A549 (cell line): ENCODE results near the gene GPR171. TPM values are rescaled to one million over a fixed set of nuclear protein-coding genes. Genes with fewer than 3 reads are reported as not detected.

ENCODE experiments used
- ATAC-seq, 2 experiments: fragments of 200-7000 bp in 1 of 2; fragments of >200 bp in 1 of 2; cut with Nextera tagmentation in 1 of 2; cut with Tn5 transposase in 1 of 2; 3 replicates each; pipeline versions ENCODE4 v1.8.0 to v1.9.1; 2018 to 2020; ENCODE audit warnings: mild to moderate bottlenecking in 1 of 2, moderate library complexity in 1 of 2
- CTCF ChIA-PET: fragments of 300-600 bp; sonication (Branson Sonifier 250); formaldehyde crosslinking; extraction: SDS; loops from one replicate; lab custom pipeline; 2021; ENCODE audit warnings: antibody characterized with exemption, inconsistent platforms; lab: Yijun Ruan, JAX
- POLR2A ChIA-PET: fragments of 350-600 bp; formaldehyde crosslinking; extraction: SDS; loops from one replicate; lab custom pipeline; 2021; ENCODE audit warnings: antibody characterized with exemption, inconsistent platforms; lab: Yijun Ruan, JAX
- DNase-seq, 2 experiments: peaks; one replicate each; pipeline versions ENCODE4 v3.0.0 to v3.0.0-alpha.2; 2011 to 2016; ENCODE audit warnings: low read depth in 1 of 2, low spot score in 1 of 2
- FAIRE-seq: peaks from 2 replicates; lab custom pipeline; 2011; peaks lifted over from hg19 to GRCh38; lab: Jason Lieb, UNC
- H3K27ac ChIP-seq, 2 experiments: fragments of >200 bp; sonication (Bioruptor Twin); formaldehyde crosslinking; 3 replicates each; pipeline ENCODE4 v1.5.1; 2016 to 2017
- H3K4me1 ChIP-seq: fragments of >200 bp; sonication (Bioruptor Twin); formaldehyde crosslinking; 3 replicates; pipeline ENCODE4 v1.6.1; 2016
- H3K4me2 ChIP-seq: fragments of >200 bp; sonication (Bioruptor Twin); formaldehyde crosslinking; 3 replicates; pipeline ENCODE4 v1.6.1; 2016
- H3K4me3 ChIP-seq: fragments of >200 bp; sonication (Bioruptor Twin); formaldehyde crosslinking; 3 replicates; pipeline ENCODE4 v1.5.1; 2016
- H3K9me3 ChIP-seq: fragments of >200 bp; sonication (Bioruptor Twin); formaldehyde crosslinking; 3 replicates; pipeline ENCODE4 v1.6.1; 2016
- EHMT2 ChIP-seq: fragments of 200-600 bp; sonication (generic); IDR thresholded peaks from 2 replicates; pipeline ENCODE4 v1.6.1; 2016; ENCODE audit warnings: antibody characterized with exemption, low read depth, mild to moderate bottlenecking, moderate library complexity
- ESRRA ChIP-seq: fragments of 150-350 bp; IDR thresholded peaks from 2 replicates; pipeline ENCODE4 v1.6.1; 2014; ENCODE audit warnings: mild to moderate bottlenecking, low read length, borderline replicate concordance
- FOSB ChIP-seq: fragments of 250-450 bp; sonication (Bioruptor Pico); IDR thresholded peaks from 2 replicates; pipeline ENCODE4 v1.5.0; 2020; ENCODE audit warnings: mild to moderate bottlenecking, moderate library complexity
- FOXS1 ChIP-seq: fragments of 250-450 bp; sonication (Bioruptor Pico); IDR thresholded peaks from 2 replicates; pipeline ENCODE4 v1.5.0; 2020; ENCODE audit warnings: mild to moderate bottlenecking, moderate library complexity
- HEYL ChIP-seq: fragments of 250-450 bp; sonication (Bioruptor Pico); IDR thresholded peaks from 2 replicates; pipeline ENCODE4 v1.8.0; 2021; ENCODE audit warnings: mild to moderate bottlenecking, moderate library complexity
- HOXA7 ChIP-seq: fragments of 250-450 bp; sonication (Bioruptor Pico); IDR thresholded peaks from 2 replicates; pipeline ENCODE4 v1.5.0; 2020; ENCODE audit warnings: mild to moderate bottlenecking, moderate library complexity
- HOXB5 ChIP-seq: fragments of 250-450 bp; sonication (Bioruptor Pico); IDR thresholded peaks from 2 replicates; pipeline ENCODE4 v1.5.0; 2020; ENCODE audit warnings: mild to moderate bottlenecking, moderate library complexity
- JUNB ChIP-seq: fragments of >200 bp; sonication (Bioruptor Twin); formaldehyde crosslinking; IDR thresholded peaks from 2 replicates; pipeline ENCODE4 v1.6.1; 2016
- KDM5A ChIP-seq: fragments of 200-600 bp; sonication (generic); IDR thresholded peaks from 2 replicates; pipeline ENCODE4 v1.6.1; 2016; ENCODE audit warnings: antibody characterized with exemption, mild to moderate bottlenecking
- RAD21 ChIP-seq, 2 experiments: fragments of >200 bp in 1 of 2; sonication (Bioruptor Twin) in 1 of 2; formaldehyde crosslinking in 1 of 2; IDR thresholded peaks in 1 of 2; conservative IDR thresholded peaks in 1 of 2; 2 replicates in 1 of 2; 3 replicates in 1 of 2; pipeline ENCODE4 v1.6.1; 2012 to 2018; ENCODE audit warnings: inconsistent platforms in 1 of 2
- RFX5 ChIP-seq: fragments of 450-650 bp; IDR thresholded peaks from 2 replicates; pipeline ENCODE4 v1.7.1; 2014; ENCODE audit warnings: antibody characterized with exemption, mild to moderate bottlenecking, moderate library complexity
- TFCP2L1 ChIP-seq: fragments of 250-450 bp; sonication (Bioruptor Pico); IDR thresholded peaks from 2 replicates; pipeline ENCODE4 v1.5.0; 2021; ENCODE audit warnings: mild to moderate bottlenecking
- ZFP36 ChIP-seq: fragments of 450-650 bp; IDR thresholded peaks from 2 replicates; pipeline ENCODE4 v1.6.1; 2014; ENCODE audit warnings: borderline replicate concordance; ENCODE audit not compliant: partially characterized antibody
- ZSCAN20 ChIP-seq: fragments of 250-450 bp; sonication (Bioruptor Pico); IDR thresholded peaks from 2 replicates; pipeline ENCODE4 v1.8.0; 2022; ENCODE audit warnings: mild to moderate bottlenecking, moderate library complexity
- WGBS: methylation state at CpG from one replicate; pipeline ENCODE4 v1.1.6; 2017; ENCODE audit errors: missing lambda C conversion rate; 5-methylcytosine and 5-hydroxymethylcytosine counted together
- polyA plus RNA-seq, 4 experiments: library from polyadenylated mRNA; depleted of rRNA in 3 of 4; stranded (reverse); fragments of >200 nt; fragmentation: RNase III in 1 of 4; extraction: RNeasy Plus Mini Kit Qiagen cat#74134 plus additional on column Dnase treatment in 1 of 4; gene quantifications; 2 replicates in 3 of 4; 3 replicates in 1 of 4; pipeline ENCODE4 v1.2.3, GENCODE V29; 2011 to 2017
- TF ChIP-seq, protein P1 (sequence below): fragments of >200 bp; sonication (Bioruptor Twin); formaldehyde crosslinking; IDR thresholded peaks from 3 replicates; pipeline ENCODE4 v1.6.1; 2016
- TF ChIP-seq, protein P2 (sequence below): fragments of >200 bp; sonication (Bioruptor Twin); formaldehyde crosslinking; IDR thresholded peaks from 2 replicates; pipeline ENCODE4 v1.6.1; 2016
- TF ChIP-seq, protein P3 (sequence below): fragments of 250-450 bp; sonication (Bioruptor Pico); IDR thresholded peaks from 2 replicates; pipeline ENCODE4 v1.5.0; 2021; ENCODE audit warnings: mild to moderate bottlenecking, moderate library complexity, borderline replicate concordance
- TF ChIP-seq, protein P4 (sequence below): fragments of 150-350 bp; IDR thresholded peaks from 2 replicates; pipeline ENCODE4 v1.6.1; 2014; ENCODE audit warnings: low read depth, mild to moderate bottlenecking, low read length
- TF ChIP-seq, protein P5 (sequence below): IDR thresholded peaks from 2 replicates; pipeline ENCODE4 v1.6.1; 2012; ENCODE audit warnings: low read depth, borderline replicate concordance
- TF ChIP-seq, protein P6 (sequence below): fragments of >200 bp; sonication (Bioruptor Twin); formaldehyde crosslinking; IDR thresholded peaks from 3 replicates; pipeline ENCODE4 v1.5.1; 2016

The GPR171 gene
- polyA plus RNA-seq, 2 of the 4 experiments (the other 2 are of a cell fraction): not detected

DNA sequence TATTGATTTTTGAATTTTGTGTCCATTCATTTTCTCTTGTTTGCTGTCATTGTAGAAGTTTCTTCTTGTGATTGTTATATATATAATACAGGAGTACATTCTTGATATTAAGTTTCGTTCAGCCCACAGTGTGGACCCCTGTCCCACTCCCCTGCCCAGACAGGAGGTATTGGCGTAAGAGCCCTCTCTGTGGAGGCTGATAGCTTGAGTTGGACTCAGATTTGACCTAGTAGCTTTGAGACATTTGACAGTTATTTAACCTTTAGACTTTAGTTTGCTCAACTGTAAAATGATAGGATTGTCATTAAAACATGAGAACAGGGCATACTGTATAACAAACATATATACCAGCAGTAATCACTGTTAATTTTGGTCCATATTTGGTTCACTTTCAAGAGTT lies 27.1 kb downstream of the GPR171 start (continued):
- no peak for TF ChIP-seq HOXB5
- TF ChIP-seq, protein P1, sequence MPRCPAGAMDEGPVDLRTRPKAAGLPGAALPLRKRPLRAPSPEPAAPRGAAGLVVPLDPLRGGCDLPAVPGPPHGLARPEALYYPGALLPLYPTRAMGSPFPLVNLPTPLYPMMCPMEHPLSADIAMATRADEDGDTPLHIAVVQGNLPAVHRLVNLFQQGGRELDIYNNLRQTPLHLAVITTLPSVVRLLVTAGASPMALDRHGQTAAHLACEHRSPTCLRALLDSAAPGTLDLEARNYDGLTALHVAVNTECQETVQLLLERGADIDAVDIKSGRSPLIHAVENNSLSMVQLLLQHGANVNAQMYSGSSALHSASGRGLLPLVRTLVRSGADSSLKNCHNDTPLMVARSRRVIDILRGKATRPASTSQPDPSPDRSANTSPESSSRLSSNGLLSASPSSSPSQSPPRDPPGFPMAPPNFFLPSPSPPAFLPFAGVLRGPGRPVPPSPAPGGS: no peak
- TF ChIP-seq, protein P2, sequence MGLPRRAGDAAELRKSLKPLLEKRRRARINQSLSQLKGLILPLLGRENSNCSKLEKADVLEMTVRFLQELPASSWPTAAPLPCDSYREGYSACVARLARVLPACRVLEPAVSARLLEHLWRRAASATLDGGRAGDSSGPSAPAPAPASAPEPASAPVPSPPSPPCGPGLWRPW: no peak
- TF ChIP-seq, protein P3, sequence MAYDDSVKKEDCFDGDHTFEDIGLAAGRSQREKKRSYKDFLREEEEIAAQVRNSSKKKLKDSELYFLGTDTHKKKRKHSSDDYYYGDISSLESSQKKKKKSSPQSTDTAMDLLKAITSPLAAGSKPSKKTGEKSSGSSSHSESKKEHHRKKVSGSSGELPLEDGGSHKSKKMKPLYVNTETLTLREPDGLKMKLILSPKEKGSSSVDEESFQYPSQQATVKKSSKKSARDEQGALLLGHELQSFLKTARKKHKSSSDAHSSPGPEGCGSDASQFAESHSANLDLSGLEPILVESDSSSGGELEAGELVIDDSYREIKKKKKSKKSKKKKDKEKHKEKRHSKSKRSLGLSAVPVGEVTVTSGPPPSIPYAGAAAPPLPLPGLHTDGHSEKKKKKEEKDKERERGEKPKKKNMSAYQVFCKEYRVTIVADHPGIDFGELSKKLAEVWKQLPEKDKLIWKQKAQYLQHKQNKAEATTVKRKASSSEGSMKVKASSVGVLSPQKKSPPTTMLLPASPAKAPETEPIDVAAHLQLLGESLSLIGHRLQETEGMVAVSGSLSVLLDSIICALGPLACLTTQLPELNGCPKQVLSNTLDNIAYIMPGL (CRISPR knock-in tag): no peak

DNA sequence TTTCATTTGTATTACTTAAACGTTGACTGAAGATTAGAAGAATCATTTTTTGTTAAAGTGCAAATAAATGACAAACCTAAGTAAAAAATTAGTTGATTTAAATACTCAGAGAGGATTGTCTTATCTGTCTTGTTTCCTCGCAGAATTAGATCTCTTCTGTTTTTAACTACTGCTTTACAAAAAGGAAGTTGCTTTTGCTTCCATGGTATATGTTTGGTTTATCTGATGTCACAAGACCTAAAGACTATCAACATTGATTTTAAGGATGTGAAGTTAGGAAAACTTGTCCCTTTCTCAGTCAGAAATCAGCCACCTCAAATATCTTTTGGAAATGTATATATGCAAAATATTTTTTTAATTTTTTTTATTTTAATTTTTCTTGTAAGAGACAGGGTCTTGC lies 28.7 kb downstream of the GPR171 start:
- no peak overlapping the region for H3K4me3 ChIP-seq
- DNase-seq (no peak), FAIRE-seq (no peak), ATAC-seq (no peak)
- TF ChIP-seq RAD21 (conservative IDR thresholded peaks at IDR 0.05 in 1 of 2, IDR thresholded peaks at IDR 0.05 in 1 of 2) (no peak), TFCP2L1 (no peak), FOXS1 (CRISPR knock-in tag) (no peak), ZFP36 (no peak), RFX5 (no peak), FOSB (CRISPR knock-in tag) (no peak), JUNB (no peak), ESRRA (no peak), HOXA7 (CRISPR knock-in tag) (no peak), KDM5A (no peak), ZSCAN20 (CRISPR knock-in tag) (no peak), EHMT2 (no peak), HEYL (CRISPR knock-in tag) (no peak)
- TF ChIP-seq, protein P4, sequence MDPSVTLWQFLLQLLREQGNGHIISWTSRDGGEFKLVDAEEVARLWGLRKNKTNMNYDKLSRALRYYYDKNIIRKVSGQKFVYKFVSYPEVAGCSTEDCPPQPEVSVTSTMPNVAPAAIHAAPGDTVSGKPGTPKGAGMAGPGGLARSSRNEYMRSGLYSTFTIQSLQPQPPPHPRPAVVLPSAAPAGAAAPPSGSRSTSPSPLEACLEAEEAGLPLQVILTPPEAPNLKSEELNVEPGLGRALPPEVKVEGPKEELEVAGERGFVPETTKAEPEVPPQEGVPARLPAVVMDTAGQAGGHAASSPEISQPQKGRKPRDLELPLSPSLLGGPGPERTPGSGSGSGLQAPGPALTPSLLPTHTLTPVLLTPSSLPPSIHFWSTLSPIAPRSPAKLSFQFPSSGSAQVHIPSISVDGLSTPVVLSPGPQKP: no peak
- TF ChIP-seq, protein P5, sequence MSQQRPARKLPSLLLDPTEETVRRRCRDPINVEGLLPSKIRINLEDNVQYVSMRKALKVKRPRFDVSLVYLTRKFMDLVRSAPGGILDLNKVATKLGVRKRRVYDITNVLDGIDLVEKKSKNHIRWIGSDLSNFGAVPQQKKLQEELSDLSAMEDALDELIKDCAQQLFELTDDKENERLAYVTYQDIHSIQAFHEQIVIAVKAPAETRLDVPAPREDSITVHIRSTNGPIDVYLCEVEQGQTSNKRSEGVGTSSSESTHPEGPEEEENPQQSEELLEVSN: no peak
- TF ChIP-seq, protein P6, sequence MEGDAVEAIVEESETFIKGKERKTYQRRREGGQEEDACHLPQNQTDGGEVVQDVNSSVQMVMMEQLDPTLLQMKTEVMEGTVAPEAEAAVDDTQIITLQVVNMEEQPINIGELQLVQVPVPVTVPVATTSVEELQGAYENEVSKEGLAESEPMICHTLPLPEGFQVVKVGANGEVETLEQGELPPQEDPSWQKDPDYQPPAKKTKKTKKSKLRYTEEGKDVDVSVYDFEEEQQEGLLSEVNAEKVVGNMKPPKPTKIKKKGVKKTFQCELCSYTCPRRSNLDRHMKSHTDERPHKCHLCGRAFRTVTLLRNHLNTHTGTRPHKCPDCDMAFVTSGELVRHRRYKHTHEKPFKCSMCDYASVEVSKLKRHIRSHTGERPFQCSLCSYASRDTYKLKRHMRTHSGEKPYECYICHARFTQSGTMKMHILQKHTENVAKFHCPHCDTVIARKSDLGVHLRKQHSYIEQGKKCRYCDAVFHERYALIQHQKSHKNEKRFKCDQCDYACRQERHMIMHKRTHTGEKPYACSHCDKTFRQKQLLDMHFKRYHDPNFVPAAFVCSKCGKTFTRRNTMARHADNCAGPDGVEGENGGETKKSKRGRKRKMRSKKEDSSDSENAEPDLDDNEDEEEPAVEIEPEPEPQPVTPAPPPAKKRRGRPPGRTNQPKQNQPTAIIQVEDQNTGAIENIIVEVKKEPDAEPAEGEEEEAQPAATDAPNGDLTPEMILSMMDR: no peak
- no peaks in the 10 kb centered on the region for H3K9me3 ChIP-seq
- no peaks in the 10 kb centered on the region for H3K4me1 ChIP-seq
- ChIA-PET CTCF (interaction anchor here (2.0 kb wide), 1 partner anchor 53 kb away, joined by 5 read pairs; no protein-coding TSS in a partner anchor), POLR2A (no interaction called here)
- no peak overlapping the region for H3K27ac ChIP-seq
- no peak overlapping the region for H3K4me2 ChIP-seq
- 60% methylated on average over 2 of the region's 2 CpGs for WGBS
